Transverse colon (tissue), 4 donors: ENCODE results near the gene GMIP. TPM values are rescaled to one million over a fixed set of nuclear protein-coding genes. Genes with fewer than 3 reads are reported as not detected.

ENCODE experiments used
- DNase-seq: peaks from one replicate; pipeline ENCODE4 v3.0.0-alpha.2; 2019
- H3K27ac ChIP-seq, 4 donors: fragments of 200-600 bp; sonication (generic); 2 replicates each; pipeline ENCODE4 v1.5.1; 2016 to 2018; ENCODE audit warnings: inconsistent platforms in 4 of 4
- H3K27me3 ChIP-seq: fragments of 200-600 bp; sonication (generic); 2 replicates; pipeline ENCODE4 v1.5.1; 2017; ENCODE audit warnings: inconsistent platforms
- H3K36me3 ChIP-seq, 4 donors: fragments of 200-600 bp; sonication (generic); 2 replicates each; pipeline ENCODE4 v1.5.1; 2017 to 2019; ENCODE audit warnings: inconsistent platforms in 4 of 4
- H3K4me1 ChIP-seq, 4 donors: fragments of 200-600 bp; sonication (generic); 2 replicates each; pipeline ENCODE4 v1.5.1; 2017 to 2020; ENCODE audit warnings: inconsistent platforms in 4 of 4
- H3K4me3 ChIP-seq, 4 donors: fragments of 200-600 bp; sonication (generic); 1 replicate in 1 of 4; 2 replicates in 3 of 4; pipeline versions ENCODE4 v1.5.1 to v1.6.1; 2017 to 2019; ENCODE audit warnings: inconsistent platforms in 4 of 4
- H3K9me3 ChIP-seq, 2 donors: fragments of 200-600 bp; sonication (generic); 2 replicates each; pipeline ENCODE4 v1.5.1; 2017 to 2019; ENCODE audit warnings: inconsistent platforms in 2 of 2
- CTCF ChIP-seq, 5 experiments: fragments of 200-600 bp in 3 of 5; fragments of 450-650 bp in 2 of 5; sonication (generic) in 3 of 5; IDR thresholded peaks; 1 replicate in 2 of 5; 2 replicates in 3 of 5; pipeline ENCODE4 v1.5.1; 2016 to 2017; ENCODE audit warnings: antibody characterized with exemption in 5 of 5, inconsistent platforms in 3 of 5, mild to moderate bottlenecking in 2 of 5, moderate library complexity in 1 of 5
- EP300 ChIP-seq: sonication (generic); formaldehyde crosslinking; IDR thresholded peaks from one replicate; pipeline ENCODE4 v1.6.1; 2017; ENCODE audit warnings: antibody characterized with exemption, low read depth
- POLR2A ChIP-seq: fragments of 450-650 bp; IDR thresholded peaks from one replicate; pipeline ENCODE4 v1.6.1; 2016; ENCODE audit warnings: antibody characterized with exemption, mild to moderate bottlenecking, moderate library complexity
- POLR2AphosphoS5 ChIP-seq, 3 donors: sonication (generic); formaldehyde crosslinking; IDR thresholded peaks; one replicate each; pipeline ENCODE4 v1.6.1; 2016; ENCODE audit warnings: antibody characterized with exemption in 3 of 3
- WGBS, 2 donors: methylation state at CpG; one replicate each; pipeline ENCODE4 v1.1.5; 2018; ENCODE audit warnings: low coverage in 1 of 2; 5-methylcytosine and 5-hydroxymethylcytosine counted together
- in situ Hi-C, 4 donors: fragments of 200-750 bp; cut with MboI; loops; one replicate each; pipeline versions ENCODE4 v1.15.0 to v1.15.1; 2017; ENCODE audit warnings: low sequenced_read_pairs in 3 of 4, low pct_ligation_motif_present in 1 of 4, low pct_unique_long_range_greater_than_20kb in 1 of 4
- intact Hi-C: fragments of 100-400 bp; cut with DNase I; formaldehyde crosslinking; loops from one replicate; pipeline ENCODE4 v1.15.1; 2023; ENCODE audit warnings: low total_unique reads
- total RNA-seq, 4 donors: library from RNA; depleted of rRNA; stranded (reverse); fragments of >200 nt; gene quantifications; one replicate each; pipeline ENCODE4 v1.1.0, GENCODE V29; 2016

Gene GMIP
- total RNA-seq, 4 donors from 2014 or later, result 17.3 to 84.9 (median 27.2) TPM

- no peak for DNase-seq
- no peaks in the 10 kb centered on the region for H3K36me3 ChIP-seq
- H3K4me1 ChIP-seq, result peaks cover 0 to 13% (median 8%) of the 10 kb centered on the region in 4 donors
- no peak overlapping the region for H3K27ac ChIP-seq
- TF ChIP-seq POLR2A (no peak), POLR2AphosphoS5 (IDR thresholded peaks at IDR 0.05) (no peak), EP300 (no peak), CTCF (IDR thresholded peaks at IDR 0.05) (no peak)
- H3K9me3 ChIP-seq, result no peaks in the 10 kb centered on the region
- 93% methylated on average over 2 of the region's 2 CpGs; no CpG with 5 or more reads in 1 of the 2 donors for WGBS, 2 donors
- no peaks in the 10 kb centered on the region for H3K27me3 ChIP-seq
- no peak overlapping the region for H3K4me3 ChIP-seq
- intact Hi-C loops (no loop called here), in situ Hi-C loops (no loop called here)
Measured at GRCh38 chr19:19588546-19588945, 54.9 kb downstream of the GMIP start.

GRCh38 chr19:19587771-19588170 is 55.7 kb downstream of the GMIP start:
- Histone ChIP-seq H3K4me1 (peaks cover 0 to 13% (median 8%) of the 10 kb centered on the region in 4 donors), H3K4me3 (no peak overlapping the region), H3K36me3 (no peaks in the 10 kb centered on the region), H3K27ac (no peak overlapping the region), H3K27me3 (no peaks in the 10 kb centered on the region), H3K9me3 (no peaks in the 10 kb centered on the region)
- no peak for DNase-seq
- intact Hi-C loops (no loop called here), in situ Hi-C loops (no loop called here)
- TF ChIP-seq POLR2A (no peak), POLR2AphosphoS5 (IDR thresholded peaks at IDR 0.05) (no peak), CTCF (IDR thresholded peaks at IDR 0.05) (no peak)
- 84 to 93% methylated on average over 3 to 5 of the region's 5 CpGs for WGBS, 2 donors

- Histone ChIP-seq H3K4me1 (peaks cover 0 to 18% (median 9%) of the 10 kb centered on the region in 4 donors), H3K36me3 (no peaks in the 10 kb centered on the region), H3K9me3 (no peaks in the 10 kb centered on the region), H3K27ac (no peak overlapping the region), H3K27me3 (no peaks in the 10 kb centered on the region), H3K4me3 (no peak overlapping the region)
- TF ChIP-seq CTCF (IDR thresholded peaks at IDR 0.05) (no peak), POLR2AphosphoS5 (IDR thresholded peaks at IDR 0.05) (no peak), EP300 (no peak), POLR2A (no peak)
- intact Hi-C loops, result no loop called here
- in situ Hi-C loops, result no loop called here
- DNase-seq, result no peak
- 94 to 95% methylated on average over 3 to 6 of the region's 6 CpGs for WGBS, 2 donors
Measured at GRCh38 chr19:19584356-19584755, 59.1 kb downstream of the GMIP start.

GRCh38 chr19:19582471-19582870 is 61.0 kb downstream of the GMIP start:
- peaks cover 0 to 18% (median 9%) of the 10 kb centered on the region in 4 donors for H3K4me1 ChIP-seq
- TF ChIP-seq POLR2A, result no peak
- TF ChIP-seq CTCF (IDR thresholded peaks at IDR 0.05), result no peak
- TF ChIP-seq POLR2AphosphoS5 (IDR thresholded peaks at IDR 0.05), result no peak
- TF ChIP-seq EP300, result no peak
- no peak for DNase-seq
- 88 to 100% methylated on average over 3 to 6 of the region's 6 CpGs for WGBS, 2 donors
- H3K27ac ChIP-seq, result no peak overlapping the region
- no peaks in the 10 kb centered on the region for H3K9me3 ChIP-seq
- H3K4me3 ChIP-seq, result no peak overlapping the region
- no peaks in the 10 kb centered on the region for H3K27me3 ChIP-seq
- intact Hi-C loops, result no loop called here
- H3K36me3 ChIP-seq, result no peaks in the 10 kb centered on the region
- in situ Hi-C loops, result no loop called here
